Measurements from ENCODE around the gene KCNF1. TPM values are rescaled to one million over a fixed set of nuclear protein-coding genes. Genes with fewer than 3 reads are reported as not detected.

KCNF1 gene
- total RNA-seq, 2 donors from 2014 or later = not detected

DNA sequence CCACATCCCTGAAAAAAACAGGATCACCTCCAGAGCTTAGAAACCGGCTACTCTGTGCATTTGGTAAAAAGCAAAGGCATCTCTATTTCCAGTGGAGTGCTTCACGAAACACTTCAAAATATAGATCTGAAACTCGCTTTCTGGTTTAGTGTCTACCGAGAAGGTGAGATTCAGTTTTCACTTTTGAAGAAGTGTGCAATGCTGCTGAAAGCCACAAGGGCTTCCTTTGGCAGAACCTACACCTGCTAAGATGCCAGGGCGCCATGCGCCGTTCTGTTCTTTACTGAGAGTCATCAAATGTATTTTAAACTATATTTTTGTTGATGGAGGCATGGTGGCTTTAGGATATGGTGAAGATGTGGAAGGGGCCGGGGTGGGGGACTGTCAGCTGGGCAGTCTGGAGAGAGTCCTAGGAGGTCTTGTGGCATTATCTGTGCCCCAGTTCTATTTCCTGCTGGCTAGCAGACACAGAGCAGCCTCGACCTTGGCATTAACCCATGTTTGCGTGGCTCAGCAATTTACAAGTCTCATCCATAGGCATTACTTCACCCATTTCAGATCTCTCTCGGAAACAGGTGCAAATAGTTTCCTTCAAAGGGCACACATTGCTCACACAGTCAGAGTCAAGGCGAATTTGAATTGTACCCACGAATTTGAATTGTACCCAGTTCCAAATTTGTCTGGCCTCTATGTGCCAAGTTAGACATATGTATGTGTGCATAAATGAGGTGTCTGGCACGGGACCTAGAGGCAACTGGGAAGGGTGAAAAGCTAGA lies 46.7 kb upstream of the KCNF1 start:
- Histone ChIP-seq H3K27ac (no peak overlapping the region), H3K27me3 (replicated peaks; ENCODE audit: insufficient read depth) (no peaks in the 10 kb centered on the region), H3K4me3 (no peak overlapping the region), H3K36me3 (no peaks in the 10 kb centered on the region), H3K9me3 (no peaks in the 10 kb centered on the region), H3K4me1 (ENCODE audit: control insufficient read depth in 1 of 2, low read depth in 2 of 2) (no peaks in the 10 kb centered on the region)
- TF ChIP-seq, protein P1, sequence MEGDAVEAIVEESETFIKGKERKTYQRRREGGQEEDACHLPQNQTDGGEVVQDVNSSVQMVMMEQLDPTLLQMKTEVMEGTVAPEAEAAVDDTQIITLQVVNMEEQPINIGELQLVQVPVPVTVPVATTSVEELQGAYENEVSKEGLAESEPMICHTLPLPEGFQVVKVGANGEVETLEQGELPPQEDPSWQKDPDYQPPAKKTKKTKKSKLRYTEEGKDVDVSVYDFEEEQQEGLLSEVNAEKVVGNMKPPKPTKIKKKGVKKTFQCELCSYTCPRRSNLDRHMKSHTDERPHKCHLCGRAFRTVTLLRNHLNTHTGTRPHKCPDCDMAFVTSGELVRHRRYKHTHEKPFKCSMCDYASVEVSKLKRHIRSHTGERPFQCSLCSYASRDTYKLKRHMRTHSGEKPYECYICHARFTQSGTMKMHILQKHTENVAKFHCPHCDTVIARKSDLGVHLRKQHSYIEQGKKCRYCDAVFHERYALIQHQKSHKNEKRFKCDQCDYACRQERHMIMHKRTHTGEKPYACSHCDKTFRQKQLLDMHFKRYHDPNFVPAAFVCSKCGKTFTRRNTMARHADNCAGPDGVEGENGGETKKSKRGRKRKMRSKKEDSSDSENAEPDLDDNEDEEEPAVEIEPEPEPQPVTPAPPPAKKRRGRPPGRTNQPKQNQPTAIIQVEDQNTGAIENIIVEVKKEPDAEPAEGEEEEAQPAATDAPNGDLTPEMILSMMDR (IDR thresholded peaks at IDR 0.05) = no peak
- DNase-seq (ENCODE audit: low spot score) = no peak
- no peak for ATAC-seq (ENCODE audit: insufficient number of reproducible peaks, low FRiP score, low read depth)

DNA sequence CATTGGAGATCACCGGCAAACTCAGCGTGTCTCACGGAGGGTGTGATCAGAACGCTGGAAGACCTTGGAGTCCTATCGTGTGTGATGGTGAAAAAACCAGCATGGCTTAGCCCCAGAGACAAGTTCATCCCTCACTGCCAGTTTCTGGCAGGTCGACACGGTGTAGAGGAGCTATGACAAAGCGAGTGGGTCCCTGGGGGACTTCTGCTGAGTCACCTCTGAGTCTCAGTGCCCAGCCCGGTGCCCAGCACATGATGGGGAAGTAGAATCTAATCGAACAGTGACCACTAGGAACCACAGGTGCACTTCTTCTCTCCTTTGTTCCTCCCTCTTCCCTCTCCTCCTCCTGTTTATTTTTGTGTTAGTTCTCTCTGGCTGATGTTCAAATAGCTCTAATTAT lies 45.9 kb upstream of the KCNF1 start:
- Histone ChIP-seq H3K27me3 (replicated peaks; ENCODE audit: insufficient read depth) (no peaks in the 10 kb centered on the region), H3K27ac (no peak overlapping the region), H3K4me3 (no peak overlapping the region), H3K36me3 (no peaks in the 10 kb centered on the region), H3K4me1 (ENCODE audit: control insufficient read depth in 1 of 2, low read depth in 2 of 2) (no peaks in the 10 kb centered on the region), H3K9me3 (no peaks in the 10 kb centered on the region)
- ATAC-seq (ENCODE audit: insufficient number of reproducible peaks, low FRiP score, low read depth) = no peak
- TF ChIP-seq, protein P1 (IDR thresholded peaks at IDR 0.05) = no peak
- DNase-seq (ENCODE audit: low spot score) = no peak

DNA sequence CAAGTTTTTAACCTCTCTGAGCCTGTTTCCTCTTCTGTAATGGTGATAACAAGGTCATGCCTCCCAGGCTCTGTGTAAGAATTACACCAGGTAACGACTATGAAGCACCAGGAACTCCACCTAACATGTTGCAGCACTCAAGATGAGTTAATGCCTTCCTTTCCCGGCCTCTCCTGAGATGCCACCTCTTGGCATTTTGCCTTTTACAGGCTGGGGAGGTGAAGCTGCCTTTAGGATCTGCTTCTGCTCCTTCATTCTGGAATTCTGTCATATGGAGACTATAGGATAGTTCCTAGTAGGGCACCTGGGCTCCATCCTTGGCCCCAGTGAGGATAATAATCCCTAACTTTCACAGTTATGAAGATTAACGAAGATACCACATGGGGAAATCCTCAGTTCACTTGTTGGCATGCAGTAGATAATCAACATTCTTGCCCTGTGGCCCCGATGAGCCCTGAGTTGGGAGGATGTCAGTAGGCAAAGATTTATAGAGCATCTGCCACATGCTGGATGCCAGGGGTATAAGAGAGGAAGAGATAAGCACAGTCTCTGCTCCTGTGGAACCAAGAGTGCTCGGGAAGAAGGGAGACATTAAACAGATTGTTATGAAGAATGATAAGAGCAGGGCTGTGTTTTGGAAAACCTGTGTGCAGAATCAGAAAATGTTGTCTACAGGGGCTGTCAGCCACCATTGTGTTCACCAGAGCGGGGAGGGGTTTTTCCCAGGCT lies 43.9 kb upstream of the KCNF1 start:
- ATAC-seq (ENCODE audit: insufficient number of reproducible peaks, low FRiP score, low read depth) = no peak

DNA sequence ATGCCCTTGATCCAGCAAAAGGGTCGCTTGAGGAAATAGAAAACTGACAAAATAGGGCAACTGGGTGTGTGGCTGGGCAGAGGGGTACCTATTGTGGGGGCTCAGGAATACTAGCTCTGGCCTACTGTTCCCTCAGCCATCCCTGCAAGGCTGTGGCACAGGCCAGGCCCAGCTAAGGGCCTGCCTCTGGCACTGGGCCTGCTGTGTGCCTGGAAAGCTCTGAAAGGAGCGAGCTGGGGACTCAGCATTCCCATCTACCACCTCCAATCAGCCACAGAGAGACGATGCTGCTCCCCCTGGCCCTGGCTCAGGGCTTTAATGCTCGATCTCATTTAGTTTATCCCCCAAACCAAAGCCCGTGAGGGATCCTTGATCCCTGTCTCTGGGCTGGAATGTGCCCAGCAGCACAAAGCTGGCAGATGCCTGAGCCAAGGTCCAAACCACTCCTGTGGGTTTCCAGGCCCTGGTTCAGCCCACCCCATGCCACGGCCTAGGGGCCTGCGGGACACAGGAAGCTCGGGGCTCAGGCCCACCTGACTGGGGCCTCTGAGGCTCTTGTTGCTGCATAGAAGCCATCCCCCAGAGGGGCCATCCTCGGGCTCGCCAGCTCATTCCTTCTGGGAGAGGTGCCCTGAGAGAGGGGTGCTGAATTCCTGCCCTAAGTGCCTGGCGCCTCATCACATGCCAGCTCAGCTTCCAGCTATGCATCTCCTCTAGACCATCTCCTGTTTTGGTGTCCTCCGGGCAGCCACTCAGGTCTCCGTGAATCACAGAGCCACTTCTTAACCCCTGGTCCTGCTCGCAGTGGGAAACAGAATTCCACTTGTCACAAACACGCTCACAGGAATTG lies 43.0 kb upstream of the KCNF1 start:
- DNase-seq (ENCODE audit: low spot score) (no peak), ATAC-seq (ENCODE audit: insufficient number of reproducible peaks, low FRiP score, low read depth) (no peak)
- Histone ChIP-seq H3K27ac (no peak overlapping the region), H3K4me3 (no peak overlapping the region), H3K27me3 (replicated peaks; ENCODE audit: insufficient read depth) (no peaks in the 10 kb centered on the region), H3K4me1 (ENCODE audit: control insufficient read depth in 1 of 2, low read depth in 2 of 2) (no peaks in the 10 kb centered on the region), H3K9me3 (no peaks in the 10 kb centered on the region), H3K36me3 (no peaks in the 10 kb centered on the region)
- TF ChIP-seq, protein P1 (IDR thresholded peaks at IDR 0.05) = no peak

More for the DNA sequence above, 43.9 kb upstream of the KCNF1 start:
- no peak overlapping the region for H3K4me3 ChIP-seq
- H3K9me3 ChIP-seq = no peaks in the 10 kb centered on the region
- no peaks in the 10 kb centered on the region for H3K36me3 ChIP-seq
- H3K27ac ChIP-seq = no peak overlapping the region
- H3K27me3 ChIP-seq (replicated peaks; ENCODE audit: insufficient read depth) = no peaks in the 10 kb centered on the region
- DNase-seq (ENCODE audit: low spot score) = no peak
- TF ChIP-seq, protein P1 (IDR thresholded peaks at IDR 0.05) = no peak
- H3K4me1 ChIP-seq (ENCODE audit: control insufficient read depth in 1 of 2, low read depth in 2 of 2) = no peaks in the 10 kb centered on the region

DNA sequence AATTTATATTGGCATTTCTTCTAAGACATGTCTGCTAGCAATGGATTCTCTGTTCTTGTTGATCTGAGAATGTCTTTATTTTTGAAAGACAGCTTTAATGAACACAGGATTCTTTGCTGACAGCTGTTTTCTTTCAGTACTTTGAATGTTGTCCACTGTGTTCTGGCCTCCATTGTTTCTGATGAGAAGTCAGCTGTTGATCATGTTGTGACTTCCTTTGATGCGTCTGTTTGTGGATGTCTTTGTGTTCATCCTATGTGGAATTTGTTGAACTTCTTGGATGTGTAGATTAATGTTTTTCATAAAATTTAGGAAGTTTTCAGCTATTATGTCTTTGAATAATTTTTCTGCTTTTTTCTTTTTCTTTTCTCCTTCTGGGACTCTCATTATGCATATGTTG lies 39.8 kb upstream of the KCNF1 start:
- TF ChIP-seq, protein P1 (IDR thresholded peaks at IDR 0.05) = no peak
- Histone ChIP-seq H3K4me1 (ENCODE audit: control insufficient read depth in 1 of 2, low read depth in 2 of 2) (no peaks in the 10 kb centered on the region), H3K27ac (no peak overlapping the region), H3K27me3 (replicated peaks; ENCODE audit: insufficient read depth) (no peaks in the 10 kb centered on the region), H3K36me3 (no peaks in the 10 kb centered on the region), H3K4me3 (no peak overlapping the region), H3K9me3 (no peaks in the 10 kb centered on the region)
- DNase-seq (ENCODE audit: low spot score) (no peak), ATAC-seq (ENCODE audit: insufficient number of reproducible peaks, low FRiP score, low read depth) (no peak)

Data from thoracic aorta (tissue), 2 donors.